Spleen (tissue), 11 donors: Measurements from ENCODE around the gene MARCHF9. TPM values are rescaled to one million over a fixed set of nuclear protein-coding genes. Genes with fewer than 3 reads are reported as not detected.
"Not testable (repeated sequence)": the region's sequence is repeated elsewhere in the genome, so short reads cannot be mapped to it uniquely, and the experiment has no call there.

Experiments
- DNase-seq: peaks from one replicate; pipeline ENCODE4 v3.0.0-alpha.2; 2020
- H3K27ac ChIP-seq, 8 donors: fragments of 200-600 bp; sonication (generic) in 7 of 8; 1 replicate in 4 of 8; 2 replicates in 4 of 8; pipeline versions ENCODE4 v1.5.0 to v1.8.0; 2016 to 2021; ENCODE audit warnings: inconsistent platforms in 4 of 8, mild to moderate bottlenecking in 4 of 8, moderate library complexity in 1 of 8
- H3K27me3 ChIP-seq, 7 donors: fragments of 200-600 bp; sonication (generic) in 6 of 7; replicated peaks in 1 of 7; 1 replicate in 4 of 7; 2 replicates in 3 of 7; pipeline versions ENCODE4 v1.5.0 to v1.8.0; 2016 to 2021; ENCODE audit warnings: inconsistent platforms in 3 of 7, mild to moderate bottlenecking in 1 of 7
- H3K36me3 ChIP-seq, 6 donors: fragments of 200-600 bp; sonication (generic) in 5 of 6; 1 replicate in 4 of 6; 2 replicates in 2 of 6; pipeline versions ENCODE4 v1.5.0 to v1.8.0; 2016 to 2021; ENCODE audit warnings: inconsistent platforms in 2 of 6
- H3K4me1 ChIP-seq, 6 donors: fragments of 200-600 bp; sonication (generic) in 5 of 6; 1 replicate in 3 of 6; 2 replicates in 3 of 6; pipeline versions ENCODE4 v1.5.0 to v1.8.0; 2016 to 2021; ENCODE audit warnings: inconsistent platforms in 3 of 6
- H3K4me3 ChIP-seq, 8 donors: fragments of 200-600 bp; sonication (generic) in 7 of 8; 1 replicate in 4 of 8; 2 replicates in 4 of 8; pipeline versions ENCODE4 v1.5.0 to v1.8.0; 2016 to 2021; ENCODE audit warnings: inconsistent platforms in 4 of 8, mild to moderate bottlenecking in 4 of 8, moderate library complexity in 2 of 8
- H3K9me3 ChIP-seq, 8 donors: fragments of 200-600 bp; sonication (generic) in 7 of 8; 1 replicate in 4 of 8; 2 replicates in 4 of 8; pipeline versions ENCODE4 v1.5.0 to v1.8.0; 2016 to 2021; ENCODE audit warnings: inconsistent platforms in 4 of 8
- CTCF ChIP-seq, 11 experiments: fragments of 200-600 bp in 7 of 11; fragments of 450-650 bp in 4 of 11; sonication (generic) in 4 of 11; IDR thresholded peaks in 8 of 11; conservative IDR thresholded peaks in 3 of 11; 1 replicate in 7 of 11; 2 replicates in 4 of 11; pipeline versions ENCODE4 v1.4.0 to v1.8.0; 2016 to 2021; ENCODE audit warnings: antibody characterized with exemption in 11 of 11, inconsistent platforms in 4 of 11, mild to moderate bottlenecking in 1 of 11
- POLR2A ChIP-seq, 3 donors: fragments of 450-650 bp; IDR thresholded peaks; one replicate each; pipeline ENCODE4 v1.5.1; 2017; ENCODE audit warnings: antibody characterized with exemption in 3 of 3, mild to moderate bottlenecking in 1 of 3
- POLR2AphosphoS5 ChIP-seq, 3 donors: sonication (generic); formaldehyde crosslinking; IDR thresholded peaks; one replicate each; pipeline ENCODE4 v1.5.1; 2017; ENCODE audit warnings: antibody characterized with exemption in 3 of 3
- WGBS, 5 donors: extraction: QIAGEN DNeasy Blood & Tissue Kit in 3 of 5; methylation state at CpG; one replicate each; pipeline versions ENCODE4 v1.1.5 to v1.1.7; 2013 to 2018; 5-methylcytosine and 5-hydroxymethylcytosine counted together
- intact Hi-C: fragments of 100-400 bp; cut with DNase I; formaldehyde crosslinking; loops from one replicate; pipeline ENCODE4 v1.15.0; 2023; ENCODE audit warnings: low total_unique reads
- polyA plus RNA-seq, 3 donors: library from polyadenylated mRNA; stranded (reverse); fragments of 200-250 nt; gene quantifications; one replicate each; pipeline ENCODE4 v1.2.1, GENCODE V29; 2013
- total RNA-seq, 7 donors: library from RNA; depleted of rRNA in 3 of 7; stranded (reverse); fragments of >200 nt in 3 of 7; fragmentation: NEBNext Ultra II Directional in 4 of 7; extraction: Animal tissue kit (Norgen Biotek cat#: 25700) in 4 of 7; gene quantifications; one replicate each; pipeline versions ENCODE4 v1.1.0 to v1.2.1, GENCODE V29; 2016 to 2021
- donor health status: healthy with polysubstance abuse.
- donor health status: DM: no; HTN: no; CAD: no; lungs with moderate emphysema.
- donor health status: DM: no; HTN: no; CAD: no.
- donor health status: Bipolar disorder and iron deficiency.
- donor health status: healthy.
- donor health status: DM: no; HTN: no; CAD: no.
- donor health status: DM: yes; HTN: yes; CAD: no.

Gene MARCHF9
- total and polyA plus RNA-seq, 10 donors: 17.2 to 49.0 (median 27.1) TPM

- Histone ChIP-seq H3K4me1 (peaks cover 0 to 13% (median 0%) of the 10 kb centered on the region in 6 donors), H3K4me3 (no peak overlapping the region), H3K27me3 (no peaks in the 10 kb centered on the region), H3K9me3 (no peaks in the 10 kb centered on the region), H3K36me3 (peaks cover 3 to 100% (median 52%) of the 10 kb centered on the region in 6 donors), H3K27ac (no peak overlapping the region)
- no peak for DNase-seq
- intact Hi-C loops: no loop called here
- WGBS, 5 donors: 89 to 97% (median 96%) methylated on average over 3 of the region's 3 CpGs
- TF ChIP-seq POLR2A (IDR thresholded peaks at IDR 0.05) (no peak), CTCF (IDR thresholded peaks at IDR 0.05 in 8 of 11, conservative IDR thresholded peaks at IDR 0.05 in 3 of 11) (no peak)
These were observed 42.2 kb upstream of the MARCHF9 start for GRCh38 chr12:57712701-57713100.

- intact Hi-C loops: no loop called here
- Histone ChIP-seq H3K4me3 (no peak overlapping the region), H3K9me3 (no peaks in the 10 kb centered on the region), H3K36me3 (peaks cover 3 to 100% (median 54%) of the 10 kb centered on the region in 6 donors), H3K27me3 (no peaks in the 10 kb centered on the region), H3K27ac (no peak overlapping the region), H3K4me1 (peaks cover 0 to 13% (median 0%) of the 10 kb centered on the region in 6 donors)
- 92 to 98% (median 96%) methylated on average over 5 of the region's 5 CpGs for WGBS, 5 donors
- no peak for TF ChIP-seq POLR2A (IDR thresholded peaks at IDR 0.05)
- no peak for TF ChIP-seq POLR2AphosphoS5 (IDR thresholded peaks at IDR 0.05)
- no peak for TF ChIP-seq CTCF (IDR thresholded peaks at IDR 0.05 in 8 of 11, conservative IDR thresholded peaks at IDR 0.05 in 3 of 11)
- DNase-seq: no peak
These were observed 41.7 kb upstream of the MARCHF9 start for GRCh38 chr12:57713209-57713608.

- H3K27ac ChIP-seq, DNase-seq, H3K27me3 ChIP-seq, H3K4me3 ChIP-seq, intact Hi-C loops, H3K9me3 ChIP-seq: not testable (repeated sequence)
- Histone ChIP-seq H3K36me3 (peaks cover 3 to 100% (median 69%) of the 10 kb centered on the region in 6 donors), H3K4me1 (peaks cover 0 to 13% (median 0%) of the 10 kb centered on the region in 6 donors)
- 71 to 87% (median 85%) methylated on average over 6 of the region's 6 CpGs for WGBS, 5 donors
These were observed 39.7 kb upstream of the MARCHF9 start for GRCh38 chr12:57715036-57715748.

- 87 to 95% (median 88%) methylated on average over 12 of the region's 12 CpGs for WGBS, 5 donors
- H3K9me3 ChIP-seq: no peaks in the 10 kb centered on the region
- peaks cover 3 to 100% (median 74%) of the 10 kb centered on the region in 6 donors for H3K36me3 ChIP-seq
These were observed 39.1 kb upstream of the MARCHF9 start for GRCh38 chr12:57715786-57716185.

More at GRCh38 chr12:57715786-57716185, 39.1 kb upstream of the MARCHF9 start:
- H3K4me3 ChIP-seq: no peak overlapping the region
- TF ChIP-seq POLR2A (IDR thresholded peaks at IDR 0.05) (no peak), CTCF (IDR thresholded peaks at IDR 0.05 in 8 of 11, conservative IDR thresholded peaks at IDR 0.05 in 3 of 11) (no peak), POLR2AphosphoS5 (IDR thresholded peaks at IDR 0.05) (no peak)
- no peak for DNase-seq
- intact Hi-C loops: no loop called here
- no peak overlapping the region for H3K27ac ChIP-seq
- peaks cover 0 to 13% (median 0%) of the 10 kb centered on the region in 6 donors for H3K4me1 ChIP-seq
- no peaks in the 10 kb centered on the region for H3K27me3 ChIP-seq
